SIG-M5 treated with dmso at 0.1 percent for 504 hours (cell line): ENCODE measurements around the gene DCAF12.

Experiments used
- DNase-seq: peaks from one replicate; lab custom pipeline; 2025; ENCODE audit not compliant: unreplicated experiment; lab: John Stamatoyannopoulos, UW

Gene DCAF12

GRCh38 chr9:34125681-34126206, 754 bp downstream of the DCAF12 start:
- DNase-seq = peak; percentile 28

- DNase-seq = peak; percentile 60
These were observed 1.6 kb downstream of the DCAF12 start for GRCh38 chr9:34124926-34125325.

GRCh38 chr9:34124099-34124498, 2.4 kb downstream of the DCAF12 start:
- peak; percentile 83 for DNase-seq

GRCh38 chr9:34123682-34124081, 2.8 kb downstream of the DCAF12 start:
- peak; percentile 94 for DNase-seq

- no peak for DNase-seq
These were observed 4.5 kb downstream of the DCAF12 start for GRCh38 chr9:34121996-34122395.

- DNase-seq = no peak
These were observed 6.8 kb downstream of the DCAF12 start for GRCh38 chr9:34119713-34120112.

- no peak for DNase-seq
These were observed 12.1 kb downstream of the DCAF12 start for GRCh38 chr9:34114436-34114835.

GRCh38 chr9:34106110-34106509, 20.4 kb downstream of the DCAF12 start:
- no peak for DNase-seq

- no peak for DNase-seq
These were observed 23.7 kb downstream of the DCAF12 start for GRCh38 chr9:34102796-34103195.

GRCh38 chr9:34098307-34098706, 28.2 kb downstream of the DCAF12 start:
- DNase-seq = no peak

- no peak for DNase-seq
These were observed 28.6 kb downstream of the DCAF12 start for GRCh38 chr9:34097865-34098264.

GRCh38 chr9:34096751-34097150, 29.7 kb downstream of the DCAF12 start:
- DNase-seq = no peak

- DNase-seq = no peak
These were observed 32.9 kb downstream of the DCAF12 start for GRCh38 chr9:34093578-34093977.

GRCh38 chr9:34089311-34089710, 37.2 kb downstream of the DCAF12 start:
- no peak for DNase-seq

GRCh38 chr9:34087370-34087769, 39.1 kb downstream of the DCAF12 start:
- no peak for DNase-seq

GRCh38 chr9:34086864-34087263, 39.6 kb downstream of the DCAF12 start:
- DNase-seq = no peak

- no peak for DNase-seq
These were observed 40.7 kb downstream of the DCAF12 start for GRCh38 chr9:34085581-34086500.

GRCh38 chr9:34084562-34084961, 41.9 kb downstream of the DCAF12 start:
- no peak for DNase-seq

- DNase-seq = no peak
These were observed 47.3 kb downstream of the DCAF12 start for GRCh38 chr9:34079181-34079580.

- DNase-seq = peak; percentile 34
These were observed 53.5 kb downstream of the DCAF12 start for GRCh38 chr9:34072868-34073590.

- peak; percentile 26 for DNase-seq
These were observed 54.1 kb downstream of the DCAF12 start for GRCh38 chr9:34072410-34072809.
